HCT116 (cell line): Measurements from ENCODE around the gene MCF2L. TPM values are rescaled to one million over a fixed set of nuclear protein-coding genes. Genes with fewer than 3 reads are reported as not detected.

ENCODE experiments used
- ATAC-seq: fragments of 200-7000 bp; cut with Tn5 transposase; 2 replicates; pipeline ENCODE4 v1.9.1; 2020; ENCODE audit warnings: mild to moderate bottlenecking, moderate library complexity
- BruUV-seq: library from RNA; stranded (reverse); fragments of 400-500 nt; replicated peaks from 2 replicates; lab custom pipeline; 2021; lab: Mats Ljungman, UMichigan
- CTCF ChIA-PET: fragments of 300-600 bp; sonication (Branson Sonifier 250); formaldehyde crosslinking; loops from one replicate; lab custom pipeline; 2021; ENCODE audit warnings: antibody characterized with exemption; lab: Charles Lee
- POLR2A ChIA-PET: fragments of 300-600, 350-600 bp; sonication (Branson Sonifier 250); formaldehyde crosslinking; loops from one replicate; lab custom pipeline; 2021; ENCODE audit warnings: antibody characterized with exemption; lab: Charles Lee
- RAD21 ChIA-PET, 2 experiments: fragments of 300-600 bp; sonication (Branson Sonifier 250); formaldehyde crosslinking; loops; one replicate each; lab custom pipeline; 2023; ENCODE audit warnings: low total read pairs in 2 of 2; ENCODE audit not compliant: uncharacterized antibody in 2 of 2, unreplicated experiment in 2 of 2, low non-redundant PET in 1 of 2; lab: Charles Lee
- DNase-seq: peaks from one replicate; pipeline ENCODE4 v3.0.0-alpha.2; 2010; ENCODE audit warnings: low read depth, low spot score
- H2AFZ ChIP-seq: fragments of 200-600 bp; shearing (Covaris generic), sonication (generic); 2 replicates; pipeline ENCODE4 v1.6.1; 2017; ENCODE audit warnings: low read depth, mixed run types, mixed read lengths, antibody characterized with exemption, low read length; ENCODE audit not compliant: poor library complexity, severe bottlenecking
- H3K27ac ChIP-seq: 2 replicates; pipeline ENCODE4 v1.5.1; 2012; ENCODE audit warnings: low read depth, low read length
- H3K27me3 ChIP-seq: fragments of 200-600 bp; sonication (generic); 2 replicates; pipeline ENCODE4 v1.6.1; 2016; ENCODE audit warnings: mixed run types, low read length, mixed read lengths; ENCODE audit not compliant: insufficient read depth
- H3K36me3 ChIP-seq, 2 experiments: fragments of 200-500 bp in 1 of 2; fragments of 200-600 bp in 1 of 2; sonication (Bioruptor generic) in 1 of 2; sonication (generic) in 1 of 2; 2 replicates each; pipeline versions ENCODE4 v1.5.1 to v1.6.1; 2014 to 2016; ENCODE audit warnings: low read length in 2 of 2, inconsistent platforms in 1 of 2, mixed read lengths in 1 of 2, mixed run types in 1 of 2; ENCODE audit not compliant: insufficient read depth in 2 of 2, control insufficient read depth in 1 of 2
- H3K4me1 ChIP-seq, 2 experiments: fragments of 200-600 bp in 1 of 2; sonication (generic) in 1 of 2; 2 replicates each; pipeline versions ENCODE4 v1.5.1 to v1.6.1; 2012 to 2017; ENCODE audit warnings: low read length in 2 of 2, inconsistent platforms in 1 of 2, mild to moderate bottlenecking in 1 of 2, mixed read lengths in 1 of 2, mixed run types in 1 of 2, moderate library complexity in 1 of 2; ENCODE audit not compliant: insufficient read depth in 2 of 2, control insufficient read depth in 1 of 2
- H3K4me2 ChIP-seq: fragments of 200-600 bp; sonication (generic); 2 replicates; pipeline ENCODE4 v1.6.1; 2017; ENCODE audit warnings: mixed run types, low read length, mixed read lengths
- H3K4me3 ChIP-seq, 2 experiments: fragments of 200-600 bp in 1 of 2; sonication (generic) in 1 of 2; replicated peaks in 1 of 2; 2 replicates each; pipeline ENCODE4 v1.5.1; 2011 to 2016; ENCODE audit warnings: low read length in 2 of 2, control low read depth in 1 of 2, low read depth in 1 of 2, mild to moderate bottlenecking in 1 of 2, mixed read lengths in 1 of 2, mixed run types in 1 of 2
- H3K79me2 ChIP-seq: fragments of 200-600 bp; sonication (generic); 2 replicates; pipeline ENCODE4 v1.6.1; 2017; ENCODE audit warnings: mild to moderate bottlenecking, mixed run types, low read length, moderate library complexity, mixed read lengths; ENCODE audit not compliant: insufficient read depth
- H3K9ac ChIP-seq: fragments of 200-600 bp; sonication (generic); 2 replicates; pipeline ENCODE4 v1.6.1; 2016; ENCODE audit warnings: low read length, mixed read lengths
- H3K9me2 ChIP-seq: fragments of 200-600 bp; sonication (generic), shearing (Covaris generic); 2 replicates; pipeline ENCODE4 v1.6.1; 2017; ENCODE audit warnings: mixed run types, mild to moderate bottlenecking, moderate library complexity; ENCODE audit not compliant: insufficient read depth
- H3K9me3 ChIP-seq, 2 experiments: fragments of 200-500 bp in 1 of 2; fragments of 200-600 bp in 1 of 2; sonication (Bioruptor generic) in 1 of 2; sonication (generic) in 1 of 2; 2 replicates each; pipeline ENCODE4 v1.6.1; 2014 to 2017; ENCODE audit warnings: low read length in 2 of 2, mixed read lengths in 2 of 2, inconsistent platforms in 1 of 2, low read depth in 1 of 2, mild to moderate bottlenecking in 1 of 2, mixed run types in 1 of 2, moderate library complexity in 1 of 2; ENCODE audit not compliant: control insufficient read depth in 1 of 2, insufficient read depth in 1 of 2
- H4K20me1 ChIP-seq: fragments of 200-600 bp; sonication (generic), shearing (Covaris generic); 2 replicates; pipeline ENCODE4 v1.6.1; 2017; ENCODE audit warnings: mixed run types, mild to moderate bottlenecking, moderate library complexity; ENCODE audit not compliant: insufficient read depth
- CBX3 ChIP-seq: IDR thresholded peaks from 2 replicates; pipeline ENCODE4 v1.6.1; 2012; ENCODE audit warnings: low read depth
- ELF1 ChIP-seq: IDR thresholded peaks from 2 replicates; pipeline ENCODE4 v1.6.1; 2012; ENCODE audit warnings: low read depth, borderline replicate concordance
- RAD21 ChIP-seq: IDR thresholded peaks from 2 replicates; pipeline ENCODE4 v1.6.1; 2012; ENCODE audit warnings: low read depth, mild to moderate bottlenecking
- SIN3A ChIP-seq: IDR thresholded peaks from 2 replicates; pipeline ENCODE4 v1.6.1; 2012; ENCODE audit warnings: low read depth
- TCF7L2 ChIP-seq: IDR thresholded peaks from 2 replicates; pipeline ENCODE4 v1.7.0; 2011; ENCODE audit warnings: borderline replicate concordance, inconsistent platforms; ENCODE audit not compliant: insufficient read depth, insufficient read length; ENCODE audit errors: extremely low read depth
- YY1 ChIP-seq: IDR thresholded peaks from 2 replicates; pipeline ENCODE4 v1.6.1; 2011; ENCODE audit warnings: low read length, low read depth, moderate library complexity, mild to moderate bottlenecking; ENCODE audit not compliant: insufficient replicate concordance; ENCODE audit errors: extremely low read depth
- intact Hi-C: fragments of 100-400 bp; cut with micrococcal nuclease; formaldehyde crosslinking; loops from 2 replicates; pipeline ENCODE4 v1.10.0; 2022
- total RNA-seq: library from RNA; stranded (reverse); gene quantifications from one replicate; pipeline ENCODE4 v1.2.1, GENCODE V29; 2021; ENCODE audit not compliant: unreplicated experiment
- TF ChIP-seq, protein P1 (sequence below): IDR thresholded peaks from 2 replicates; pipeline ENCODE4 v1.6.1; 2012
- TF ChIP-seq, protein P2 (sequence below), 3 experiments: fragments of 200-600 bp in 1 of 3; sonication (generic) in 1 of 3; IDR thresholded peaks in 2 of 3; conservative IDR thresholded peaks in 1 of 3; 2 replicates each; pipeline ENCODE4 v1.5.1; 2012 to 2017; ENCODE audit warnings: low read depth in 2 of 3, low read length in 2 of 3, antibody characterized with exemption in 1 of 3, borderline replicate concordance in 1 of 3, control low read depth in 1 of 3, mild to moderate bottlenecking in 1 of 3, mixed read lengths in 1 of 3, mixed run types in 1 of 3, moderate library complexity in 1 of 3; ENCODE audit not compliant: insufficient read depth in 1 of 3

The MCF2L gene
- total RNA-seq, 1 experiment from 2014 or later, result 19.3 TPM

DNA sequence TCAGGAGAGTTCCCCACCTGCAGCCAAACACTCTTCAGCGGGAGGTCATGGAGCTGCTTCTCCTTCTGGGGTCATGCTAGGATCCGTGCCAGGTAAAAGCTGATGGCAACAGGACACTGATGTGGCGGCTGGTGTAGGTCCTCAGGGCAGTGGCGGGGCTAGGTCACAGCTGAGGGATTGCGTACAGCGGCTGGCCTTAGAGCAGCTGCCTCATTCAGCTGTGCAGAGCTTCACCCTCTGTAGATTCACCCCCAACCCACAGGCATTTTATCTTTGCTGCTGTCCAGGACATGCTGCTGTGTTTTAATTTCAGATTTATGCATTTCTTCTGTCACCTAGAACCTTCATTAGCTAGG, 2.3 kb downstream of the MCF2L start:
- Histone ChIP-seq H3K9me2 (no peaks in the 10 kb centered on the region), H3K36me3 (no peaks in the 10 kb centered on the region), H3K27ac (no peak overlapping the region), H3K9ac (no peak overlapping the region), H3K4me2 (no peak overlapping the region), H3K27me3 (no peaks in the 10 kb centered on the region), H3K4me1 (peaks cover 9 to 23% of the 10 kb centered on the region in 2 experiments; a peak in 3 of 4 replicates), H3K9me3 (peaks cover 0 to 4% of the 10 kb centered on the region in 2 experiments; a peak in 1 of 4 replicates), H3K79me2 (no peaks in the 10 kb centered on the region), H2AFZ (no peak overlapping the region), H4K20me1 (no peaks in the 10 kb centered on the region), H3K4me3 (no peak overlapping the region)
- TF ChIP-seq, protein P1, sequence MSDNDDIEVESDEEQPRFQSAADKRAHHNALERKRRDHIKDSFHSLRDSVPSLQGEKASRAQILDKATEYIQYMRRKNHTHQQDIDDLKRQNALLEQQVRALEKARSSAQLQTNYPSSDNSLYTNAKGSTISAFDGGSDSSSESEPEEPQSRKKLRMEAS, result no peak
- TF ChIP-seq CBX3, result no peak
- TF ChIP-seq ELF1, result no peak
- TF ChIP-seq TCF7L2, result no peak
- TF ChIP-seq, protein P2, sequence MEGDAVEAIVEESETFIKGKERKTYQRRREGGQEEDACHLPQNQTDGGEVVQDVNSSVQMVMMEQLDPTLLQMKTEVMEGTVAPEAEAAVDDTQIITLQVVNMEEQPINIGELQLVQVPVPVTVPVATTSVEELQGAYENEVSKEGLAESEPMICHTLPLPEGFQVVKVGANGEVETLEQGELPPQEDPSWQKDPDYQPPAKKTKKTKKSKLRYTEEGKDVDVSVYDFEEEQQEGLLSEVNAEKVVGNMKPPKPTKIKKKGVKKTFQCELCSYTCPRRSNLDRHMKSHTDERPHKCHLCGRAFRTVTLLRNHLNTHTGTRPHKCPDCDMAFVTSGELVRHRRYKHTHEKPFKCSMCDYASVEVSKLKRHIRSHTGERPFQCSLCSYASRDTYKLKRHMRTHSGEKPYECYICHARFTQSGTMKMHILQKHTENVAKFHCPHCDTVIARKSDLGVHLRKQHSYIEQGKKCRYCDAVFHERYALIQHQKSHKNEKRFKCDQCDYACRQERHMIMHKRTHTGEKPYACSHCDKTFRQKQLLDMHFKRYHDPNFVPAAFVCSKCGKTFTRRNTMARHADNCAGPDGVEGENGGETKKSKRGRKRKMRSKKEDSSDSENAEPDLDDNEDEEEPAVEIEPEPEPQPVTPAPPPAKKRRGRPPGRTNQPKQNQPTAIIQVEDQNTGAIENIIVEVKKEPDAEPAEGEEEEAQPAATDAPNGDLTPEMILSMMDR (IDR thresholded peaks at IDR 0.05 in 2 of 3, conservative IDR thresholded peaks at IDR 0.05 in 1 of 3; ENCODE audit: borderline replicate concordance in 1 of 3, insufficient read depth in 1 of 3, low read depth in 2 of 3, low read length in 2 of 3), result no peak
- TF ChIP-seq SIN3A, result no peak
- TF ChIP-seq RAD21, result no peak
- TF ChIP-seq YY1, result no peak
- ChIA-PET POLR2A (no interaction called here), RAD21 (no interaction called here), CTCF (no interaction called here)
- ATAC-seq (no peak), DNase-seq (no peak)
- BruUV-seq, result no TSS peak
- intact Hi-C loops, result no loop called here
